Measurements from ENCODE around the gene HRH4.

GRCh38 chr18:24460388-24460787 lies at the start of gene HRH4:
- TF ChIP-seq POLR2AphosphoS5 (IDR thresholded peaks at IDR 0.05; ENCODE audit: low read depth, low read length) (no peak), REST (IDR thresholded peaks at IDR 0.05; ENCODE audit: insufficient read depth in 1 of 2, low read depth in 2 of 2, low read length in 2 of 2) (no peak), SIN3A (IDR thresholded peaks at IDR 0.05; ENCODE audit: borderline replicate concordance, insufficient read depth, low read length) (no peak)
